Fibroblast of the aortic adventitia (primary cell): ENCODE measurements around the gene NHERF2. TPM values are rescaled to one million over a fixed set of nuclear protein-coding genes. Genes with fewer than 3 reads are reported as not detected.

Experiments used
- DNase-seq: peaks from one replicate; pipeline ENCODE4 v3.0.0-alpha.2; 2010; ENCODE audit warnings: low read depth
- H3K4me3 ChIP-seq: 2 replicates; pipeline ENCODE4 v1.5.1; 2011; ENCODE audit warnings: low read depth, mild to moderate bottlenecking, control low read depth, low read length, moderate library complexity
- total RNA-seq: library from RNA; depleted of rRNA; stranded (reverse); fragments of >200 nt; gene quantifications from 2 replicates; pipeline ENCODE4 v1.2.3, GENCODE V29; 2012; ENCODE audit warnings: low replicate concordance
- TF ChIP-seq, protein P1 (sequence below): IDR thresholded peaks from 2 replicates; pipeline ENCODE4 v1.5.1; 2011; ENCODE audit warnings: mild to moderate bottlenecking, low read length, control low read depth, inconsistent platforms; ENCODE audit not compliant: insufficient read depth

NHERF2 gene
- total RNA-seq, 1 donor = 26.3 TPM

- peak; percentile 65 for DNase-seq
- TF ChIP-seq, protein P1, sequence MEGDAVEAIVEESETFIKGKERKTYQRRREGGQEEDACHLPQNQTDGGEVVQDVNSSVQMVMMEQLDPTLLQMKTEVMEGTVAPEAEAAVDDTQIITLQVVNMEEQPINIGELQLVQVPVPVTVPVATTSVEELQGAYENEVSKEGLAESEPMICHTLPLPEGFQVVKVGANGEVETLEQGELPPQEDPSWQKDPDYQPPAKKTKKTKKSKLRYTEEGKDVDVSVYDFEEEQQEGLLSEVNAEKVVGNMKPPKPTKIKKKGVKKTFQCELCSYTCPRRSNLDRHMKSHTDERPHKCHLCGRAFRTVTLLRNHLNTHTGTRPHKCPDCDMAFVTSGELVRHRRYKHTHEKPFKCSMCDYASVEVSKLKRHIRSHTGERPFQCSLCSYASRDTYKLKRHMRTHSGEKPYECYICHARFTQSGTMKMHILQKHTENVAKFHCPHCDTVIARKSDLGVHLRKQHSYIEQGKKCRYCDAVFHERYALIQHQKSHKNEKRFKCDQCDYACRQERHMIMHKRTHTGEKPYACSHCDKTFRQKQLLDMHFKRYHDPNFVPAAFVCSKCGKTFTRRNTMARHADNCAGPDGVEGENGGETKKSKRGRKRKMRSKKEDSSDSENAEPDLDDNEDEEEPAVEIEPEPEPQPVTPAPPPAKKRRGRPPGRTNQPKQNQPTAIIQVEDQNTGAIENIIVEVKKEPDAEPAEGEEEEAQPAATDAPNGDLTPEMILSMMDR = no peak
- H3K4me3 ChIP-seq = no peak overlapping the region
These were observed 11.4 kb upstream of the NHERF2 start for GRCh38 chr16:2015117-2015946.

- H3K4me3 ChIP-seq = no peak overlapping the region
- TF ChIP-seq, protein P1 = no peak
- DNase-seq = no peak
These were observed 10.8 kb upstream of the NHERF2 start for GRCh38 chr16:2015947-2016208.

GRCh38 chr16:2016407-2016922, 10.2 kb upstream of the NHERF2 start:
- H3K4me3 ChIP-seq = no peak overlapping the region
- TF ChIP-seq, protein P1 = peak; percentile 47
- no peak for DNase-seq

DNA sequence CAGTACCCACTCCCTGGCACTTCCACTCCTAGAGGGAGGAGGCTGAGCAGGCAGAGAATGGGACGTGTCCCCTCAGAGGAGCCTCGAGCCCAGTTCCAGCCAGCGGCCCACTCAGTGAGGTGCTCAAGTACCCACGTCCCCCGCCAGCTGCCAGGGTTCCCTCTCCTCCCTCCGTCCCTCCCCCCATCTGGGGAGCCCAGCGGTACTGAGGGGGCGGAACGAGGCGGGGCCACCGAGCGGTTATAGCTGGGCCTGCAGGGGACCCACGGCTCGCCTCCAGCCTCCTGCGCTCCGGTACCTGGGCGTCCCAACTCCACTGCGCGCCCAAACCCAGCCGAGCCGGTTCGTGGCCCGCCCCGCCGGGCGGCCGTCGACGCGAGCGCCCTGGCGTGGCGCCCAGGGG, 7.2 kb upstream of the NHERF2 start, which contains the start of gene NPW:
NPW (plus strand) TSS at position 268 of the 403 bp plus-strand sequence.
- TF ChIP-seq, protein P1 = no peak
- H3K4me3 ChIP-seq = no peak within 1 kb of the TSS
- no peak for DNase-seq

GRCh38 chr16:2019921-2020831, 6.5 kb upstream of the NHERF2 start:
- DNase-seq = no peak
- TF ChIP-seq, protein P1 = no peak
- H3K4me3 ChIP-seq = no peak overlapping the region

- TF ChIP-seq, protein P1 = no peak
- H3K4me3 ChIP-seq = peak overlapping the region; percentile 45
- DNase-seq = no peak
These were observed 4.0 kb upstream of the NHERF2 start for GRCh38 chr16:2022723-2023091.
